Pulmonary artery endothelial cell (primary cell): ENCODE results near the gene OR10G8. TPM values are rescaled to one million over a fixed set of nuclear protein-coding genes. Genes with fewer than 3 reads are reported as not detected.

Experiments used
- DNase-seq: peaks from one replicate; pipeline ENCODE4 v3.0.0-alpha.2; 2011; ENCODE audit warnings: low read depth, low spot score
- total RNA-seq: library from RNA; depleted of rRNA; stranded (reverse); fragments of >200 nt; gene quantifications from 2 replicates; pipeline ENCODE4 v1.2.3, GENCODE V29; 2014

The OR10G8 gene
- total RNA-seq, 1 donor from 2014 or later = not detected

DNA sequence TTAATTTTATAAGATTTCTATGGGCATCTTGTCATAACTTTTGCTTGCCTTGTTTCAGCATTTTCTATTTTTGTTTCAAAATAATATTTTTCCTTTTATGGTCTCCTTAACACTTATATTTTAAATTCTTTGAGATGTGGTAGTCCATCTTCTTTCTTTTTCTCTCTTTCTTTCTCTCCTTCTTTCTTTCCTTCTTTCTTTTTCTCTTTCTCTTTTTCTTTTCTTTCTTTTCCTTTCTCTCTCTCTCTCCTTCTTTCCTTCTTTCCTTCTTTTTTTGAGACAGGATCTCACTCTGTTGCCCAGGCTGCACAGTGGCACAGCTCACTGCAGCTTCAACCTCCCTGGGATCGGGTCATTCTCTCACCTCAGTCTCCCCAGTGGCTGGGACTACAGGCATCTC, 50.7 kb downstream of the OR10G8 start:
- no peak for DNase-seq

DNA sequence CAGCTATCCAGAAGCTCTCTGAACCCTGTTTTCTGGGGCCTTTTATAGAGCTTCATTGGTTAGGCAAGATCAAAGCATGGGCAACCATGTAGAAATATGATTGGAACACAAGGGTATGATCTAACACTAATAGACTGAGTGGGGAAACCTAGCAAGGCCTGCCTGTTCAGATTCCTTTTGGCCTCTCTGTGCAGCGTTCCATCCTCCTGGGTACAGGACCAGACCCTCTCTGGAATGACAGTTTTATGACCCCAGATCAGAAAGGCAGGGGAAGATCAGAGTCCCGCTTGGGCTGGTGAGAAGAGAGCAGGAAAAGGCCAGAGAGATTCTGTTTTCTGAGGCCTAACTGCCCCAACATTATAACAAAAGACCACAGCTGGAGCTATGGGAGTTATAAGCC, 52.0 kb downstream of the OR10G8 start:
- no peak for DNase-seq

DNA sequence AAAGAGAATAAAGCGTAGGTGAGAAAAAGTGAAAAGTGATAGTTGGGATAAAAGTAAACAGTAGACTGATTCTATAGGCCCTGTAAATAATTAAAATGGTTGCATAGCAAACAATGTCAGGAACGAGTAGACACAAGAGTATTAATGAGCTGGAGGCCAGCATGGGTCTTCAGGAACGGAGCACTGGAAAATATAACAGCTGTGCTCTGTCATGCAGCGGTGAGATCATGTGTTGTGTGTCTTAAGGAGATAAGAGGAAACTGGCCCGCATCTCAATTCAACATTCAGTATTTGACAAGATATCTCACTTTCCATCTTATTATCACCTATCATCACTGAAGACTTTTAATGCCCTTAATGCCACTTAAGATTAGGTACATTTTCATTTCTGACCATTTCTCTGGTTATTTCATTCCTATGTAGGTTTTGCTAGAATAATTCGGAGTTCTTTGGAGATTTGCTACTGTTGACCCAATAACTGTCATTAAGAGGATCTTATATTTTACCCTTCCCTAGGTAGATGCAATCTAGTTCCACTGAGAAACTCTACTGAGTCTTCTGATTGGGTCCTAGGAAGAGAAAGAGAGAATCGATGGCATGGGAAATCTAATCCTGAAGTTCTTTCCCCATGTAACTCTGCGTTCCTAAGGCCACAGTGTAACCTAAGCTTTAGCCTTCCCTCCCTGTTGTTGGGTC, 53.2 kb downstream of the OR10G8 start:
- DNase-seq = no peak

Other genes with a start within 250 kb of the OR10G8 start
- gene OR6M1, start 220.4 kb upstream of the OR10G8 start, total RNA-seq = not detected in 2 replicates
- gene TMEM225, start 141.1 kb upstream of the OR10G8 start, total RNA-seq = not detected in 2 replicates
- gene OR8D4, start 124.6 kb upstream of the OR10G8 start, total RNA-seq = 0.04 TPM in 1 of 2 replicates, not detected in the other
- not detected in 2 replicates for gene OR4D5, start 87.2 kb upstream of the OR10G8 start, total RNA-seq
- gene OR6T1, start 83.0 kb upstream of the OR10G8 start, total RNA-seq = not detected in 2 replicates
- not detected in 2 replicates for gene OR10S1, start 49.0 kb upstream of the OR10G8 start, total RNA-seq
- gene OR10G6, start 31.6 kb upstream of the OR10G8 start, total RNA-seq = not detected in 2 replicates
- gene OR10G4, start 13.8 kb upstream of the OR10G8 start, total RNA-seq = 0.11 TPM in 1 of 2 replicates, not detected in the other
- not detected in 2 replicates for gene OR10G9, start 3.8 kb upstream of the OR10G8 start, total RNA-seq
- gene OR10G7, start 14.5 kb downstream of the OR10G8 start, total RNA-seq = not detected in 2 replicates
- gene VWA5A, start 88.7 kb downstream of the OR10G8 start, total RNA-seq = 11.5 and 14.7 TPM in 2 replicates
- not detected in 2 replicates for gene OR10D3, start 156.5 kb downstream of the OR10G8 start, total RNA-seq
- gene OR8G1, start 214.3 kb downstream of the OR10G8 start, total RNA-seq = not detected in 2 replicates
- not detected in 2 replicates for gene OR8G5, start 229.6 kb downstream of the OR10G8 start, total RNA-seq